ENCODE results near the gene TMTC2. TPM values are rescaled to one million over a fixed set of nuclear protein-coding genes. Genes with fewer than 3 reads are reported as not detected.

Gene TMTC2
- total RNA-seq, 4 donors from 2014 or later, result 19.5 to 35.8 (median 22.9) TPM

GRCh38 chr12:82923935-82924334, 237.2 kb downstream of the TMTC2 start:
- no peaks in the 10 kb centered on the region for H3K27me3 ChIP-seq
- 100% methylated on average over 1 of the region's 1 CpG for WGBS, 2 donors
- H3K4me1 ChIP-seq, result no peaks in the 10 kb centered on the region
- H3K9me3 ChIP-seq, result no peaks in the 10 kb centered on the region
- DNase-seq (ENCODE audit: low spot score in 2 of 2), result no peak
- TF ChIP-seq POLR2A (IDR thresholded peaks at IDR 0.05) (no peak), EP300 (IDR thresholded peaks at IDR 0.05) (no peak), CTCF (IDR thresholded peaks at IDR 0.05) (no peak)
- H3K36me3 ChIP-seq, result no peaks in the 10 kb centered on the region
- H3K27ac ChIP-seq, result no peak overlapping the region
- H3K4me3 ChIP-seq, result no peak overlapping the region

DNA sequence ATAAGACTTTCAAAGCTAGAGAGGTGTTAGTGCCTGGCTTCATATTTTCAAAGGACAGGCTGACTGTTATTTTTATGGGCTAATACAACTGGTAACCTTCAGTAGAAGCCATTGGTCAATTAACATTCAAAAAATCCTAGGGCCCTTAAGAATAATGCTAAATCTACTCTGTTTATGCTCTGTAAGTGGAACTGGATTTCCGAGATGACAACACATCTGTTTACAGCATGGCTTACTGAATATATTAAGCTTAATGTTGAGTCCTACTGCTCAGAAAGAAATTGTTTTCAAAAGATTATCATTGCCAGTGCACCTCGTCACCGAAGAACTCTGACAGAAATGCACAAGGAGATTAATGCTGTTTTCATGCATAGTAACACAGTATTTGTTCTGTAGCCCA, 239.9 kb downstream of the TMTC2 start:
- WGBS, 2 donors, result 97% methylated on average over 3 of the region's 3 CpGs

GRCh38 chr12:82930301-82930700, 243.6 kb downstream of the TMTC2 start:
- WGBS, 2 donors, result 93 to 95% methylated on average over 3 of the region's 3 CpGs
- DNase-seq (ENCODE audit: low spot score in 2 of 2), result no peak
- no peak for TF ChIP-seq EP300 (IDR thresholded peaks at IDR 0.05)
- TF ChIP-seq CTCF (IDR thresholded peaks at IDR 0.05), result no peak
- TF ChIP-seq POLR2A (IDR thresholded peaks at IDR 0.05), result no peak

More for the DNA sequence above, 239.9 kb downstream of the TMTC2 start:
- Histone ChIP-seq H3K9me3 (no peaks in the 10 kb centered on the region), H3K36me3 (no peaks in the 10 kb centered on the region), H3K4me3 (no peak overlapping the region), H3K27me3 (no peaks in the 10 kb centered on the region), H3K27ac (no peak overlapping the region), H3K4me1 (no peaks in the 10 kb centered on the region)
- TF ChIP-seq POLR2A (IDR thresholded peaks at IDR 0.05), result no peak
- no peak for DNase-seq (ENCODE audit: low spot score in 2 of 2)

DNA sequence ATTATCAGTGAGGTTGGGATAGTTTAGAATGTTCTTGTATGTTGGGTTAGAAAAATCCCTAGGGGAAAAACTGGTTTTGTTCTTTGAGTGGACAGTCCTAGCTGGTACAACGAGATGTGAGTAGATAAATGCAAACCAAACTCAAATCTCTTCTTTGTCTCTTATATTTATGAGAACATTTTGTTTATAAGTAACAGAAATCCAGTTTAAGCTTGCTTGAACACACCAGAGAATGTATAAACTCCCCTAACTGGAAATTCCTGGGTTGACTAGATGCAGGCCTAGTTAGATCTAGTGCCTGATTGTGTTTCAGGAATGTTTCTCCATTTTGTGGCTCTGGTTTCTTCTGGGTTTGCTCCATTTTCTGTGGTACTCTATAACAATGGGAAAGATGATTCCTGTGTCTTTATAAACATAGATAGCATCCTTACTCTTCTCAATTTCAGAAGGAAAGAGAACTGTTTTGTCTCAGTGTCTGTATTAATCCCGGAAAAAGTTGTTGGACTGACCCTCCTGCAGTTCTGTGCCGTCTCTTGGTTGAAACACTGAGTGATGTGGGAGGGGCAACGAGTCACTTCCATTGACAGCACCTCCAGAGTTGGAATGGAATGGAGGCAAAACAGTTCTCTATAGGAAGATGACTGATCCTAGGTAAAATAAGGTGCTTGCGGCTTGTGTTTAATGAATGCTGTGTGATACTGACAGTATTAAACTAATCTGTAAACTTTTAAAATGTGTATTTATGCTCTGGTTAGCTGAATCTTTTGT, 244.8 kb downstream of the TMTC2 start:
- H3K27ac ChIP-seq, result no peak overlapping the region
- no peak overlapping the region for H3K4me3 ChIP-seq
- no peak for TF ChIP-seq EP300 (IDR thresholded peaks at IDR 0.05)
- no peak for TF ChIP-seq POLR2A (IDR thresholded peaks at IDR 0.05)
- TF ChIP-seq CTCF (IDR thresholded peaks at IDR 0.05), result no peak
- WGBS, 2 donors, result 81 to 92% methylated on average over 5 of the region's 5 CpGs
- no peaks in the 10 kb centered on the region for H3K4me1 ChIP-seq
- no peaks in the 10 kb centered on the region for H3K36me3 ChIP-seq
- H3K27me3 ChIP-seq, result no peaks in the 10 kb centered on the region
- H3K9me3 ChIP-seq, result no peaks in the 10 kb centered on the region
- DNase-seq (ENCODE audit: low spot score in 2 of 2), result no peak

More at GRCh38 chr12:82930301-82930700, 243.6 kb downstream of the TMTC2 start:
- H3K4me3 ChIP-seq, result no peak overlapping the region
- no peak overlapping the region for H3K27ac ChIP-seq
- no peaks in the 10 kb centered on the region for H3K9me3 ChIP-seq
- no peaks in the 10 kb centered on the region for H3K4me1 ChIP-seq
- no peaks in the 10 kb centered on the region for H3K36me3 ChIP-seq
- H3K27me3 ChIP-seq, result no peaks in the 10 kb centered on the region

DNA sequence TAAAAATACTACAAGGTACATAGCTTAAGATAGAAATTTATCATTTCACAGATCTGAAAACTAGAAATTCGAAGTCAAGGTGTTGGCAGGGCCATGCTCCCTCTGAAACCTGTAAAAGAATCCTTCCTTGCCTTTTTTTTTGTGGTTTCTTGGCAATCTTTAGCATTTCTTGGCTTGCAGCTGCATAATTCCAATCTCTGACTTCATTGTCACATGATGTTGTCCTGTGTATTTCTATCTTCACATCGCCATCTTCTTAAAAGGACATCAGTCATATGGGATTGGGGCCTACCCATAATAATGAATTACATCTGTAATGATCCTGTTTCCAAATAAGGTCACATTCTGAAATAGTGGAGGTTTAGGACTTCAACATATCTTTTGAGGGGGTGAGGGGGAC, 250.4 kb downstream of the TMTC2 start:
- no peak overlapping the region for H3K4me3 ChIP-seq
- WGBS, 2 donors, result 37 to 38% methylated on average over 2 of the region's 2 CpGs
- no peaks in the 10 kb centered on the region for H3K36me3 ChIP-seq
- TF ChIP-seq CTCF (IDR thresholded peaks at IDR 0.05), result no peak
- no peak for TF ChIP-seq POLR2A (IDR thresholded peaks at IDR 0.05)
- TF ChIP-seq EP300 (IDR thresholded peaks at IDR 0.05), result no peak
- no peaks in the 10 kb centered on the region for H3K27me3 ChIP-seq
- no peak for DNase-seq (ENCODE audit: low spot score in 2 of 2)
- H3K4me1 ChIP-seq, result no peaks in the 10 kb centered on the region
- no peak overlapping the region for H3K27ac ChIP-seq
- H3K9me3 ChIP-seq, result no peaks in the 10 kb centered on the region

Measured in tibial nerve (tissue), 4 donors.